Renal pelvis (tissue), 4 donors: Measurements from ENCODE around the gene CDYL. TPM values are rescaled to one million over a fixed set of nuclear protein-coding genes. Genes with fewer than 3 reads are reported as not detected.

Experiments used
- DNase-seq: peaks from one replicate; pipeline ENCODE4 v3.0.0-alpha.2; 2013
- polyA plus RNA-seq, 3 donors: library from polyadenylated mRNA; unstranded; fragments of 120-200 nt; gene quantifications; one replicate each; pipeline ENCODE4 v1.2.1, GENCODE V29; 2013; ENCODE audit not compliant: insufficient read length in 3 of 3

CDYL gene
- polyA plus RNA-seq, 3 donors = 23.4 to 25.9 (median 23.8) TPM

DNA sequence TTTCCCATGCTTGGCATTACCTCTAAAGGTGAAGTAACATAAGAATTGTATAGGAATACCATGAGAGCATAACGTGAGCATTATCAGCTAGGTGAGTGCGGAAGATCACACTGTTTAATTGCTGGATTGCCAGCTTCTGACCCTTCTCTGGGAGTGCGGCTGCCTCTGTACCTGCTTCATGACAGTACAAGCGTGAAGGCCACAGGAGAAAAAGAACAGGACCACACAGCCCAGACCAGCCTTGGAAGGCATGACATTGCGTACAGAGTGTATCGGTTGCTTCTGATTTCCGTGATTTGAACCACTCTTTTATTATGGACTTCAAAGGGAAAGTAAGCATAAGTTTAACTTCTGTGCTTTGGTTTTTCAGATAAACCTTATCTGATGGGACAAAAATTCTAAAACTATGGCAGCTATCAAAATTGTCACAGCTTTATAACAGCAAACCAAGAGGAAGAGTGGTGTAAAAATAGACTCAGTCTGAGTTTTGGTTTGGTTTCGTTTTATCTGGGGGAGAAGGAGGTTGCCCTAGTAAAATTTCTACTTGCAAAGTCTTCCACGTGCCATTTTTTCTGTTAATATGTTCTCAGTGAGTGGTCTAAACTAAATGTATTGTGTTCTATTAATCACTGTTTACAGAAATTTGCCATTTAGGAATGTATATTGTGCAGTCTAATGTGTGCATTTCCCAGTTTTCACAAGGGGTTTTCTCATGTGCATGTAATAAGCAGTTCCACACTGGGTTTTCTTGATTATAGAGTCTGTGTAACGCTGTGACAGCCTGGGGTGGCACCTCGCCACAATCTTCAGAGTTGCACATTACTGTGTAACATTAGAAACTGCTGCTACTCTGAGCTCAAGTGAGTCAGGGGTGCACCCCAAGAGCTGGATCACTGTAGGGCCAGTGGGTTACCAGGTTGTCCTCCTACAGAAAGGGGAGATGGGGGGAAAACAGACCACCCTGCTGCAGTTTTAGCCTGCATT lies 130.4 kb downstream of the CDYL start:
- DNase-seq = no peak

DNA sequence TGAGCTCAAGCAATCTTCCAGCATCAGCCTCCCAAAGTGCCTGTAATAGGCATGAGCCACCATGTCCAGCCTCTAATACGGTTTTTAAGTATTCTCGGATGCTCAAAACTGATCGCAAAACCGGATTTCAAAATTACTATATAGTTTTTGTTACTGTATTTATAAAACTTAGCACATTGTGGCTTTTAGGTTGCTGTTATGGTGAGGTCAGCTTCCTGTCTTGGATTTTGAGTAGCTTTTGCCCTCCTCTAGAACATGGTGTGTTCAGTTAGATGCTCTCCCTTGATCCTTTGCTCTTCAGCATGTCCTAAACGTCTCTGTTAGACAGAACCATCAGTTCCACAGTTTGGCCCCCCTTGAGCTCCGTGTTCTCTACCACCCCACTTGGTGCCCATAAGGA lies 131.4 kb downstream of the CDYL start:
- DNase-seq = no peak

DNA sequence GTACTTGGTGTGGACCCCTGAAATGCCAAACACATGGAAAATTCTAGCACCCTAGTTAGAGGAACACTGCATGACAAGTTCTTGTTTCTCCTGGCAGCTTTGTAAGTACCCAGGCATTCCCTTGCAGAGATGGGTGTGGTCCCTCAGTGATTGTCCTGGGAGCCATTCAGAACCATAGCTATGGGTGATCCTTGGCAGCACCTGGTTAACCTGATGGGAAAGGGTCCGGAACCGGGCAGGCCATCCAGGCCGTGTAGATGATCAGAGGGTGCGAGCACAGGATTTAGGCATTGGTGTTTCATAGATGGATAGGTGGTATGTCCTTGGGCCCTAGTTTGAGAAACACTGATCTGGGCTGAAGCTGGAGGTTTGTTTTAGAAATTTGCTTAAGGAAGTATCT lies 131.9 kb downstream of the CDYL start:
- DNase-seq = no peak

DNA sequence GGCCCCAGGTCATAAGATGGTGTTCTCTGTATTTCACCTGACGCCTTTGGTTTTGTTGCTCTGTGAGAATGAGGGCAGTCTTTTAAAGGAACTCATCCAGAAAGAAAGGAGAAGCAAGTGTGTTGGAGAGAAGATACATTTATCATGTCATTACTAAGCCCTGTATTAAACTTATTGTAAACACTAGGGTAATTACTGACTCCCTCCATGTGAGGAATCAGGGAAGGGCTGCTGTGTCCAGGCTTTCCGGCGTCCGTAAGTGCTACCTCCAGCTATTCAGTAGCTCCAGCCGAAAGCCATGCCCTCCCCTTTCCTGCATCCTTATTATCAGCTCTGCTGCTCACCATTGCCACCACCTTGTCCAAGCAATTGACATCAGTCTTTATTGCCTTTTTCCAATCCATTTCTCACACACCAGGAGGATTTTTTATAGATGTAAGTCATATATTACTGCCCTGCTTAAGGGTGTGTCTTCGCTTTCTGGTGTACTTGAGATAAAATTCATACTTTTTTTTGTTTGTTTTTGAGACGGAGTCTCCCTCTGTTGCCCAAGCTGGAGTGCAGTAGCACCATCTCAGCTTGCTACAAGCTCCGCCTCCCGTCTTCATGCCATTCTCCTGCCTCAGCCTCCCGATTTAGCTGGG lies 133.0 kb downstream of the CDYL start:
- DNase-seq = no peak

DNA sequence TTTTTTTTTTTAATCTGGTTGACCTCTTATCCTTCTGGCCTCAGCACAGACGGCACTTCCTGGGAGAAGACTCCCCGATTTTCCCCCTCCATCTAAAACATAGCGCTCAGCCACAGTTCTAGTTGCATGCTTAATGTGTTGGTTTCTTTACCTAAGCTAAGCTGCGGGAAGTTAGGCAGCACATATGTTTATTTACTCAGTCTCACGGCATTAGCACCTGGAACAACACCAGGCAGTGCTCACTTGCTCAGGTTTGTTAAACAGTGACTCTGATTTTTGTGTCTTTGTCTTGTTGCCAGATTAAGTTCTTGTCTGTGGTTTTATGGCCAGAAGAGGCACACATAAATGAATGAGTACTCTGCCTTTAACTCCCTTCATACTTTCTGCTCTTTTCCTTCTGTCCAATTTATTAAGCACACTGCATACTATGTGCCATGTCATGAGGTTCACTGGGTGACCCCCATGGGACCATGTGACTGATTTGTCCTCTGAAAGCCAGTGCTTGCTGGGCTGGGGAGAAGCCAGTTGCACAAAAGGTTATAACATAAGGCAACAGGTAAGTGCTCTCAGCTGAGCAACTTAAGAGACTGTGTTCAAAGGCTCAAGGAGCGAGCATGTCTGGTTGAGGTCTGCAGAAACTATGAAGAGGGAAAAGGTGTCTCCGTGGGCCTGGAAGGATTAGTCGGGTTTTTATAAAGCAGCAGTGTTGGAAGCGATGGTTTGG lies 134.0 kb downstream of the CDYL start:
- no peak for DNase-seq

DNA sequence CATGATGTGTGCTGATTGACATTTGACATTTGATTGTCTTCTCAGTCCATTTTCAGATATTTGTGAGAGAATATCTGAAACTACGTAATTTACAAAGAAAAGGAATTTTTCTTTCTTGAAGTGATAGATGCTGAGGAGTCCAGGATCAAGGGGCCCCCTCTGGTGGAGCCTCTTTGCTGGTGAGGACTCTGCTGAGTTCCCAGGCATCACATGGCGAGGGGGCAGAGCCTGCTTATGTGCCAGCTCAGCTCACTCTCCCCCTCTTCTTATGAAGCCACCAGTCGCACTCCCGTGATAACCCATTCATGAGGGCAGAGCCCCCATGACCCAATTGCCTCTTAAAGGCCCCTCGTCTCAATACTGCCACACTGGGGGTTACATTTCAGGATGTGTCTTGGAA lies 136.4 kb downstream of the CDYL start:
- no peak for DNase-seq

DNA sequence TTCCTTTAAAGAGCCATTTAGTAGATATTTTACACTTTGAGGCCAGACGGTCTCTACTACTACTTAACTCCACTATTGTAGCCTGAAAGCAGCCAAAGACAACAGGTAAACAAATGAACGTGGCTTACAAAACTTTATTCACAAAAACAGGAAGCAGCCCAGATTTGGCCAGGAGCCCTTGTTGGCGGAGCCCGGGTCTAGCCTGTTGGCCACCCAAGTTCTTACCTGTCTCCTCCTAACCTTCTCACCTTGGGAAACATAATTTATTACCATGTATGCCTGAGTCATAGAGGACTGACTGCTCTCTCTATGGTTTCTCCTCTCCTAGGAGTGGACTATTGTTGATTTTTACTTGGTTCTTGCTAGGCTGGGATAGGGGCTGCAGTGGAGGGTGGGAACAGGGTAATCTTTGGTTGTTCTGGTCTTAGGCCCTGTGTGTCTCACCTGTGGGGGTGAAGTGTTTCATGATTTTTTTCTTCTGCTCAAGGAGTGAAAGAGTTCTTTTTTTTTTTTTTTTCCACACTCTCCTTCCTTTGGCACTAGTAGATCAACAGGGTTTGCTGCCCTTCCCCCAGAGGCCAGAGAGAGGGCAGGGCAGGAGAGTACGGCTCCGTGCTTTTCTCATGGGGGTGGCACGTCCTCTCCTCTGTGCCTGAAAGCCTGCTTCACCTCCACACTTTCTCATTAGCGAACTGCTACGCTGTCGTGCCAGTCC lies 137.7 kb downstream of the CDYL start:
- DNase-seq = no peak

DNA sequence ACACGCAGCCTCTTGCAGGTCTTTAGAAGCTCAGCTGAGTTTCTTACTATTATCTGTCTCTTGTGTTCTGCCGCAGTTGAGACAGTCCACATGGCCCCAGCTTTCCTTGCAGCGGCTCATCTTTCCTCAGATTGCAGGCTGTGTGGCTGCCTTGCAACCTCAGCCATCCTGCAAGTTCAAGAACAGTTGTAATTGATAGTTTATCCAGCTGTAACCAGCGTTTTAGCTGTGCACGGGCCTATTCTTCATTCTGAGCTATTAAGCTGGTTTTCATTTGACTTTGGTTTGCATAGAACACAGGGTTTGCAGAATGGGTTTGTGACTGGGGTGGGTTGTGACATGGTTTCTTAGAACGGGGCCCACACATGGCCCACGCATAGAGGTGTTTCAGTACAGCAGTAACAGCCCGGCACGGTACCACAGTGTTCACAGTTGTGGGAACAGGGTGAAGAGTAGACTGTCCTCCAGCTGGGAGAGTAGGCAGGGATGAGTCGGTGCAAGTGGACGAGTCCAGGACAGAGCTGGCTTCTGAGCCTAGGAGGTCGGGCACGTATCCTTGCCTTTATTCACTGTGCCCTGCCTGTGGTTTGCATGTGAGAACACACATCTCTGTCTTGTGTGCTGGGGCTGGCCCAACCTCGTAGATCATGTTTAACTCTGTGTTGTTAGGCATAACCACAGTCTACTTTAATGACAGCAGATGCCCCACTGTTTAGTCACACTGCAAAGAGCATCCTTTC lies 138.4 kb downstream of the CDYL start:
- peak; percentile 67 for DNase-seq

DNA sequence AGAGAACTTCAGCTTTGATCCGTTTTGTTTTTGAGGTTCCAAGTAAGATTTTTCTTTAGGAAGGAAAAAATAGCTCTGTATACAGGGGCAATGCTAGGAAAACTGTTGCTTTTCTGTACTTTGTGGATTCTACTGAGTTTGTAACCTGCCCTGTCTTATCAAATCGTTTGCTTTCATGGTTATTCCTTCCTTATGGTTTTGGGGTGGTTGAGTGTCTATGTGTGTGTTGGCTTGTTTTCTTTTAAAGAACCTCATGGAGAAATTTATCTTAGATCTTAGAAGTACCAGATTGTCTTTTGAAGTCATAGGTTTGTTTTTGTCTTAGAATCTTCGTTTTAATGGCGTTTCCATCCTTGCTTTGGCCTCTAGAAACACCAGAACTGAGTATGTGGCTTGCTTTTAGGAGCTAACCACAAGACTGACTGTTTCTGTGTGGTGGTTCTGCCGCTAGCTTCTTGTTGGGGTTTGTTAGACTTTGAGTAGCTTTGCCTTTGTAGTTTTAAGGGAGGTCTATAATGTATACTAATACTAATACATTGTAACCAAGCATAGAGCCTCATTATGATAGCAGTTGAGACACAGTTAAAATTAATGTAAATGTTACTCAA lies 140.9 kb downstream of the CDYL start:
- DNase-seq = no peak

DNA sequence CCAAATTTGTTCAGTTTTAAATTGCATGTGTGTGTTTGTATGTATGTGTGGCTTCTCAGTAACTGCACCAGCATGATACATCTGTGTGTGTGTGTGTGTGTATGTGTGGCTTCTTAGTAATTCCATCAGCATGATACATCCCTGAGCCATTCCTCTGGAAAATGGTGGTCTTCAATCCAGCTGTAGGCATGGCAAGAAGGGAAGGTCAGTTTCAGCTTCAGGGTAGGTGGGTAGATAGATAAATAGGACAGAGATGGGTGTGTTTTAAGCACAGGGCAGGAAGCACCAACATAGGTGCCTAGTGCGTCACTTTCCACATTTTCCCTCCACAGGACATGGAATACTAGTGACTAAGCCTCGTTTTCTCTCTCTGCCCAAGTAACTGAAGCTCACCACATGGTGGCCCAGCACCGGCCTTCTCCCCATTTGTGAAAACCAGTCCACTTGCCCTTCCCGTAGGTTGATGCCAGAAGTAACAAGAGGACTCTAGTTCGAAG lies 144.8 kb downstream of the CDYL start:
- DNase-seq = no peak

DNA sequence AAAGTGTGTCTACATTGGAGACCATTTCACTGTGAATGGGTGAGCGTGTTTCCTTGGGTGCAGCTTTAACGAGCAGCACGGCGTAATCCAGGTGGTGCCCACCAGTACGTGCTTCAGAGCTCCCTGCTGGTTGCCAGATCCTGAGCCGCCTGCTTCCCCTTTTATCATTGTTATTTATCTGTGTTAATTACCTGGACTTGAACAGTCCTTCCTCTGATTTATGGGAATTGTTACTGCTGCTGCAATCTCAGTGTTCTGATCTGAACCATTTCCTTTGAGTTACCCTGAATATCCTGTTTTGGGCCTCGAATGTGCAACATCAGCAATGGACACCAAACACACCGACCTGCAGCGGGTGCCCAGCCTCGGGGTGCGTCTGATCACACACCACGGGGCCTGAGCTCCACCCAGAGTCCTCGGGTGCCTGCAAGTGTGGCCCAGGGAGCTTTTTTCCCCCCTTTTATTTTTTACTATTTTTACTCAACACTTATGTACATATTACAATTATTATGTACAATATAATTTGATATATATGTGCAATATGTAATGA lies 146.4 kb downstream of the CDYL start:
- DNase-seq = no peak

DNA sequence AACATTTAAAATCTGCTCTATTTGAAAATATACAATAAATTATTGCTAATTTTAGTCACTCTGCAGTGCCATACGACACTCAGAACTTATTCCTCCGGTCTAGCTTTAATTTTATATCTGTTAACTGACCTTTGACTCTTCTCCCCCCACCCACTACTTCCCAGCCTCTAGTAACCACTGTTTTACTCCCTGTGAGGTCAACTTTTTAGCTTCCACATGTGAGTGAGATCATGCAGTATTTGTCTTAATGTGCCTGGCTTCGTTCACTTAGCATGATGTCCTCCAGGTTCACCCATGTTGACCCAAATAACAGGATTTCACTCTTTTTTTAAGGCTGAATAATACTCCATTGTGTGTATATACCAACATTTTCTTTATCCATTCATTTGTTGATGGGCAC lies 146.9 kb downstream of the CDYL start:
- no peak for DNase-seq

DNA sequence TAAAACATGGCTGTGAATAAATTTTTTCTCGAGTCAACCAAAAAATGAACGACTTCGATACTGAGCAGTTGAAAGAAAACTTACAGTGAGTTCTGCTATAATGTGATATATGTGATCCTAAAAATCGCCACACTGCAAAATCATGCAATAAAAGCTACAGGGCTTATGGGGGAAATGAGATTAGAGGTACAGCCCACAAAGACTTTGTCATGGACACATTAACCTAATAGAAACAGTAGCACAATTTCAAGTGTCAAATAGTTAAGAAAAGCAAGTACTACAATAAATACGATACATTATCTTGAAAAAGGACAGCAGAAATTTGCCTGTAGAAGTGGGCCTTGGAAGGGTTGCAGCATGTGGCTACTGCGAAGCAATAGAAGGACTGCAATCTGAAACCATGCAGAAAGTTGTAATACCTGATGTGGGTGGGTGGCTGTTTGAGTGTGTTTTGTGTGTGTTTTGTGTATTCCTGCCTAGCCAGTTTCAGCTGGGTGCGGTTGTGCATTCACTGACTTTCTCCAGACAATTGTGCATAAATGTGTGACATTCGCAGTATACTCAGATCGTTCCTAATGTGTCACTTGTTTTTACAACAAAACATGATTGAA lies 148.6 kb downstream of the CDYL start:
- no peak for DNase-seq

DNA sequence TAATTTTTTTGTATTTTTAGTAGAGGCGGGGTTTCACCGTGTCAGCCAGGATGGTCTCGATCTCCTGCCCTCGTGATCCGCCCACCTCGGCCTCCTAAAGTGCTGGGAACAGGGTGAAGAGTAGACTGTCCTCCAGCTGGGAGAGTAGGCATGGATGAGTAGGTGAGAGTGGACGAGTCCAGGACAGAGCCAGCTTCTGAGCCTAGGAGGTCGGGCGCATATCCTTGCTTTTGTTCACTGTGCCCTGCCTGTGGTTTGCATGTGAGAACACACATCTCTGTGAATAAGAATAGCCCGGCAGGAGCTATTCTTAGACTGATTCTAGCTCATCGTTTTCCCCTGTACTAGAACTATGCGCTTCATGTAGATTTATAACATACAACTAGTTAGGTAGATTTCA lies 149.4 kb downstream of the CDYL start:
- no peak for DNase-seq

DNA sequence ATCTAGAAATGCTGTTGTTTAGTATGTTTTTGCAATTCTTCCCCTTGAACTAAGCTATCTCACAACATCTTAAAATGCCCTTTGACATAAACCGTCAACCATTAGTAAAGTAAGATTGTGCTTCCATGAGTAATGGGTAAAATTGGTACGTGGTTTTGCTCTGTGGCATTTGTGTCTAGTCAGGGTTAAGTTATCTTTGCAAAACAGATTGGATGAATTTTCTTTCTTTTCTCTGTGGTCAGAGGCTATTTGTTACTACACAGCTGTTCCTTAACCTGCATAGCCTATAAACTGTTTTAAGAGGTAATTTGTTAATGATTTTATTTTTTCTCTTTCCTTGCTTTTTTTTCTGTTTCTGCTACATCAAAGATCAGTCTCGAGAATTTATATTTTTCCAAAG lies 152.2 kb downstream of the CDYL start:
- no peak for DNase-seq

DNA sequence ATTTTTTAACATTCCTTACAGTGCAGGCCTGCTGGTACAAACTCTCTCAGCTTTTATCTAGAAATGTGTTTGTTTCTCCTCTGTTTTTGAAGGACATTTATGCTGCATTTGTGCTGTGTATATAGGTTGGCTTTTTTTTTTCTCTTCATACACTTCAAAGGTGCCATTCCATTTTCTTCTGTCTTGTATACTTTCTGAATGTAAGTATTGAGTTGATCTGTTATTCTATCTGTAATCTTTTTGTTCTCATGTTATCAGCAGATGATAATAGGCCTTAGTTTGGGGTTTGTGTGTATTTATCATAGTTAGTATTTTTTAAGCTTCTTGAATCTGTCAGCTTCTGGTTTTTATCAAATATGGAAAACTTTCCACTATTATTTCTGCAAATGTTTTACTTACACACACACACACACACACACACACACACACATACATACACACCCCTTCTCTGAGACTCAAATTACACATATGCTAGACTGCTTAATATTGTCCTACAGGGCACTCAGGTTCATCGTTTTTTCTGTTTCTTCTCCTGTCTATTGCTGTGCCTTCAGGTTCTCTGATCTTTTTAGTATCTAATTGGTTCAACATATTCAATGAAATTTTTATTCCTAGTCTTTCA lies 153.0 kb downstream of the CDYL start:
- no peak for DNase-seq

DNA sequence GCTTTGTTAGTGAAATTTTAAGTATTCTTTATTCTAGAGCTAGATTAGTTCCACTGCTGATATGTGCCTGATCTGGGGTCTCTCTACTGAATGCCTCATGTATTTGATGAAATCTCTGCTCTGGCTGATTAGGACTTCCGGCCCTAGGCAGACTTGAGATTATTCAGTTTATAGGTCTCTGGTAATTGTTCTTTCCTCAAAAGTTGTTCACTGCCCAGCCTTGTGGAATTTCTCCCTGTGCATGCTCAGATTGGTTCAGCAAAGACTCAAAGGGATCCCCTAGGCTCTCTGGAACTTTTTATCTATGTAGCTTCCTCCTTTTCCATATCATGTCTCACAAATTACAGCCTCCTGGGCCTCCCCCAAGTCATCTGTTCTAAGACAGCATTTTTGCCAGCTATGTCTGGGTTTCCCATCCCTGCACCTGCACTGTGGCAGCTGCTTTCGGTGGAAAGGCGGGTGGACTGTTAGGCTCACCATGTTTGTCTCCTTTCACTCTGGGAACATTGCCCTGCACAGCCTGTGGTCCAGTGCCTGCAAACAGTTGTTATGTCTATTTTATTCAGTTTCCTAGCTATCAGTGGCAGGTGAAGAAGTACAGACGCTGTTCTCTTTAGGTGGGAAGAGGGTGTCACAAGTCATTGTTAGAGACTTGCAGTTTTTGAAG lies 154.0 kb downstream of the CDYL start:
- DNase-seq = no peak

DNA sequence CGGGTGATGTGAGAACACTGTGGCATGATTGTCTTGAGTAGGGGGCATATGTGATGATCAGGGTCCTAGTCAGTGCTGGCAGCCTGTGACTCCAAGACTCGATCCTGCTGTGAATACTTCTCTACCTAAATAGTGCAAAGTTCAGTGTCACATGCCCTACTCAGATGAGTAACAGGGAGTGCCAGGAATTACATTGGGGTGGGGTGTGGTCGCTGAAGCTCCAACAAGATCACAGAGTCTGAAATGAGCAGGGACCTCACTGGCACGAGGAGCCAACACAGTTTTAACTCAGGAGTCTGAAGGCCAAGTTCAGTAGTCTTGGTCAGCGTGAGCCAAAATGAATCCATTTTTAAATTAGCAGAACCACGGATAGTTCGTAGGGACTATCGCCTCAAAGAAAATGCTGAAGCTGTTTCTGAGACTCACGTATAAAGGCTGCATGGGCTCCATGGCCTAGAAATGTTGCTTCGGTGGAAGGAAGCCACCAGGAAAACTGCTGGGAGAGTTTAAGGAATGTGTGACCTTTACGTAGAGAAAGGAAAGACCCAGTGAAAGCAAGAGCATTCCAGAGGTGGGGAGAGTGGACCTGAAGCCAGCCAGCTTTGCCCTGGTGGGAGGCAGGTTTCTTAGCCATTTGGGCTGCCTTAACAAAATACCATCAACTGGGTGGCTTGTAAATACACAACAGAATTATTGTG lies 155.5 kb downstream of the CDYL start:
- DNase-seq = no peak
